HepG2 (cell line): ENCODE measurements around the gene SMIM22. TPM values are rescaled to one million over a fixed set of nuclear protein-coding genes. Genes with fewer than 3 reads are reported as not detected.

Source experiments
- ATAC-seq: fragments of 200-7000 bp; cut with Tn5 transposase; 3 replicates; pipeline ENCODE4 v1.9.1; 2020; ENCODE audit warnings: mild to moderate bottlenecking, moderate library complexity
- BruUV-seq: library from RNA; stranded (reverse); fragments of 400-500 nt; replicated peaks from 2 replicates; lab custom pipeline; 2021; lab: Mats Ljungman, UMichigan
- CTCF ChIA-PET: fragments of 300-600 bp; formaldehyde crosslinking; extraction: SDS; loops from one replicate; lab custom pipeline; 2021; ENCODE audit warnings: low total read pairs, inconsistent platforms, low intra/inter-chr PET ratio; lab: Yijun Ruan, JAX
- POLR2A ChIA-PET: fragments of 350-600 bp; sonication (Branson Sonifier 250); formaldehyde crosslinking; loops from one replicate; lab custom pipeline; 2020; ENCODE audit warnings: antibody characterized with exemption, inconsistent platforms; lab: Yijun Ruan, JAX
- DNase-seq: peaks from one replicate; pipeline ENCODE4 v3.0.0-alpha.2; 2015; ENCODE audit warnings: low spot score
- FAIRE-seq: peaks from 3 replicates; lab custom pipeline; 2011; peaks lifted over from hg19 to GRCh38; lab: Jason Lieb, UNC
- H2AFZ ChIP-seq: one replicate; pipeline ENCODE4 v1.6.1; 2011; ENCODE audit warnings: low read length, inconsistent platforms
- H3K27ac ChIP-seq: fragments of 300-600 bp; 3 replicates; pipeline ENCODE4 v1.8.0; 2011; ENCODE audit warnings: mixed run types, mild to moderate bottlenecking, mixed read lengths, low read length, inconsistent platforms; ENCODE audit not compliant: insufficient read depth; ENCODE audit errors: extremely low read length
- H3K27me3 ChIP-seq, 2 experiments: fragments of 200-600 bp in 1 of 2; 2 replicates in 1 of 2; 3 replicates in 1 of 2; pipeline versions ENCODE4 v1.6.0 to v1.8.0; 2011; ENCODE audit warnings: low read length in 2 of 2, mild to moderate bottlenecking in 2 of 2, moderate library complexity in 2 of 2, inconsistent platforms in 1 of 2; ENCODE audit not compliant: insufficient read depth in 2 of 2, control insufficient read depth in 1 of 2
- H3K36me3 ChIP-seq, 2 experiments: fragments of 200-600 bp in 1 of 2; replicated peaks in 1 of 2; 2 replicates in 1 of 2; 3 replicates in 1 of 2; pipeline versions ENCODE4 v1.5.1 to v1.8.0; 2011; ENCODE audit warnings: low read length in 2 of 2, inconsistent platforms in 1 of 2; ENCODE audit not compliant: insufficient read depth in 2 of 2, control insufficient read depth in 1 of 2
- H3K4me1 ChIP-seq: 2 replicates; pipeline ENCODE4 v1.5.1; 2012; ENCODE audit warnings: low read length, inconsistent platforms; ENCODE audit not compliant: insufficient read depth
- H3K4me2 ChIP-seq: 2 replicates; pipeline ENCODE4 v1.6.0; 2011; ENCODE audit warnings: low read depth, low read length, inconsistent platforms
- H3K4me3 ChIP-seq, 3 experiments: fragments of 200-600 bp in 1 of 3; sonication (generic), shearing (Covaris generic) in 1 of 3; replicated peaks in 1 of 3; 2 replicates each; pipeline ENCODE4 v1.5.1; 2011 to 2016; ENCODE audit warnings: low read length in 3 of 3, inconsistent platforms in 2 of 3, low read depth in 2 of 3, mild to moderate bottlenecking in 2 of 3, control low read depth in 1 of 3, mixed read lengths in 1 of 3; ENCODE audit not compliant: insufficient read depth in 1 of 3
- H3K79me2 ChIP-seq: one replicate; pipeline ENCODE4 v1.6.1; 2011; ENCODE audit warnings: low read length, inconsistent platforms; ENCODE audit not compliant: insufficient read depth
- H3K9ac ChIP-seq: 2 replicates; pipeline ENCODE4 v1.6.0; 2011; ENCODE audit warnings: mild to moderate bottlenecking, low read depth, low read length, inconsistent platforms; ENCODE audit not compliant: insufficient read depth
- H3K9me3 ChIP-seq: 2 replicates; pipeline ENCODE4 v1.5.1; 2012; ENCODE audit warnings: mild to moderate bottlenecking, low read length
- H4K20me1 ChIP-seq: 2 replicates; pipeline ENCODE4 v1.6.0; 2011; ENCODE audit warnings: inconsistent platforms, mild to moderate bottlenecking, low read length, moderate library complexity; ENCODE audit not compliant: insufficient read depth
- CEBPB ChIP-seq: IDR thresholded peaks from 2 replicates; pipeline ENCODE4 v1.6.1; 2011; ENCODE audit warnings: low read depth, low read length, improper control_type of control experiment, borderline replicate concordance
- ETS1 ChIP-seq: sonication (generic); formaldehyde crosslinking; IDR thresholded peaks from 2 replicates; pipeline ENCODE4 v1.4.0; 2020; ENCODE audit warnings: missing genetic modification reagents
- FOSL2 ChIP-seq: sonication (generic); formaldehyde crosslinking; IDR thresholded peaks from 2 replicates; pipeline ENCODE4 v1.4.0; 2020; ENCODE audit warnings: missing genetic modification reagents
- MTERF4 ChIP-seq: sonication (generic); formaldehyde crosslinking; IDR thresholded peaks from 2 replicates; pipeline ENCODE4 v1.8.0; 2023; ENCODE audit warnings: mild to moderate bottlenecking, missing genetic modification reagents
- TBL1XR1 ChIP-seq: fragments of 150-350 bp; IDR thresholded peaks from 2 replicates; pipeline ENCODE4 v1.6.1; 2014; ENCODE audit warnings: borderline replicate concordance, low read length; ENCODE audit not compliant: partially characterized antibody
- ZBTB44 ChIP-seq: sonication (generic); formaldehyde crosslinking; IDR thresholded peaks from 2 replicates; pipeline ENCODE4 v1.4.0; 2020; ENCODE audit warnings: missing genetic modification reagents
- ZMYM3 ChIP-seq: sonication (generic); formaldehyde crosslinking; IDR thresholded peaks from 2 replicates; pipeline ENCODE4 v1.5.1; 2020; ENCODE audit warnings: mild to moderate bottlenecking, missing genetic modification reagents
- ZNF451 ChIP-seq: sonication (generic); formaldehyde crosslinking; IDR thresholded peaks from 2 replicates; pipeline ENCODE4 v1.5.0; 2020; ENCODE audit warnings: mild to moderate bottlenecking, missing genetic modification reagents
- ZNF629 ChIP-seq: sonication (generic); formaldehyde crosslinking; conservative IDR thresholded peaks from 2 replicates; pipeline ENCODE4 v1.5.0; 2020; ENCODE audit warnings: missing genetic modification reagents
- ZNF770 ChIP-seq: sonication (generic); formaldehyde crosslinking; IDR thresholded peaks from 2 replicates; pipeline ENCODE4 v1.5.0; 2020; ENCODE audit warnings: mild to moderate bottlenecking, missing genetic modification reagents
- WGBS: methylation state at CpG from one replicate; pipeline ENCODE4 v1.1.6; 2017; ENCODE audit warnings: low lambda C conversion rate; 5-methylcytosine and 5-hydroxymethylcytosine counted together
- in situ Hi-C: cut with HindIII; loops from 2 replicates; pipeline ENCODE4 v1.10.0; 2017; ENCODE audit warnings: low pct_unique_long_range_greater_than_20kb; ENCODE audit not compliant: extremely low pct_ligation_motif_present
- intact Hi-C: fragments of 100-400 bp; cut with micrococcal nuclease; formaldehyde crosslinking; loops from one replicate; pipeline ENCODE4 v1.10.0; 2022; ENCODE audit not compliant: unreplicated experiment
- polyA plus RNA-seq, 8 experiments: library from polyadenylated mRNA; depleted of rRNA in 3 of 8; stranded (reverse) in 7 of 8; unstranded in 1 of 8; fragments of >200 nt; fragmentation: Illumina TruSeq in 4 of 8; extraction: Trizol in 4 of 8; gene quantifications; 2 replicates each; pipeline versions ENCODE4 v1.2.1 to v1.2.3, GENCODE V29; 2011 to 2016; ENCODE audit warnings: low read depth in 4 of 8, missing spikeins in 1 of 8, mixed read lengths in 1 of 8; ENCODE audit not compliant: insufficient read depth in 1 of 8
- total RNA-seq, 5 experiments: library from RNA; depleted of rRNA; stranded (reverse); fragments of >200 nt; fragmentation: Illumina TruSeq; extraction: Trizol; gene quantifications; 2 replicates each; pipeline ENCODE4 v1.2.3, GENCODE V29; 2016; ENCODE audit warnings: low read depth in 1 of 5

Gene SMIM22
- total and polyA plus RNA-seq, 2 of the 13 experiments (the other 11 are each of a cell fraction or from before 2014, with no cell fraction given), result not detected

GRCh38 chr16:4776141-4776705 is 18.9 kb upstream of the SMIM22 start:
- Histone ChIP-seq H3K9ac (no peak overlapping the region), H3K36me3 (no peaks in the 10 kb centered on the region), H3K27me3 (no peaks in the 10 kb centered on the region; a peak in 1 of 5 replicates), H3K79me2 (no peaks in the 10 kb centered on the region), H3K27ac (no peak overlapping the region), H3K4me3 (no peak overlapping the region), H3K9me3 (no peaks in the 10 kb centered on the region), H3K4me2 (no peak overlapping the region), H4K20me1 (no peaks in the 10 kb centered on the region), H3K4me1 (peaks cover 42% of the 10 kb centered on the region), H2AFZ (no peak overlapping the region)
- DNase-seq, result no peak
- TF ChIP-seq ZNF629 (peak; percentile 73), ZBTB44 (CRISPR knock-in tag) (no peak), ZMYM3 (CRISPR knock-in tag) (0 out of 2 replicates have a peak, but pooled peaks have one; percentile 35), ZNF451 (CRISPR knock-in tag) (no peak), TBL1XR1 (no peak)
- CTCF ChIA-PET, result no interaction called here
- intact Hi-C loops, result no loop called here
- POLR2A ChIA-PET, result no interaction called here
- no peak for ATAC-seq
- no TSS peak for BruUV-seq
- no peak for FAIRE-seq
- in situ Hi-C loops, result no loop called here
- 49% methylated on average over 2 of the region's 2 CpGs for WGBS

- in situ Hi-C loops (no loop called here), intact Hi-C loops (no loop called here)
- no peaks in the 10 kb centered on the region; a peak in 1 of 5 replicates for H3K27me3 ChIP-seq
- H4K20me1 ChIP-seq, result no peaks in the 10 kb centered on the region
- ATAC-seq, result no peak
- no peaks in the 10 kb centered on the region for H3K9me3 ChIP-seq
- H3K79me2 ChIP-seq, result no peaks in the 10 kb centered on the region
- H2AFZ ChIP-seq, result no peak overlapping the region
- ChIA-PET CTCF (no interaction called here), POLR2A (no interaction called here)
- FAIRE-seq, result no peak
- TF ChIP-seq FOSL2 (CRISPR knock-in tag) (peak; percentile 55), ZNF770 (peak; percentile 90), MTERF4 (CRISPR knock-in tag) (no peak), CEBPB (0 out of 2 replicates have a peak, but pooled peaks have one; percentile 10), ETS1 (CRISPR knock-in tag) (no peak)
- H3K4me1 ChIP-seq, result peaks cover 41% of the 10 kb centered on the region
- H3K4me3 ChIP-seq, result no peak overlapping the region
- WGBS, result 62% methylated on average over 10 of the region's 17 CpGs
- no peak overlapping the region for H3K27ac ChIP-seq
- DNase-seq, result no peak
- no peak overlapping the region for H3K9ac ChIP-seq
- no peaks in the 10 kb centered on the region for H3K36me3 ChIP-seq
- H3K4me2 ChIP-seq, result no peak overlapping the region
- BruUV-seq, result no TSS peak
These were observed 17.7 kb upstream of the SMIM22 start for GRCh38 chr16:4777339-4778049.
